Activated T-helper 2 cell treated with anti-CD3 and anti-CD28 coated beads, Interferon-gamma antibody, Interleukin-2, Interleukin-4, amounts not matched to agents 10 μg/mL and 5 μg/mL and 100 μg/mL, durations not matched to agents 14 hours and 24 hours and 36 hours (primary cell): ENCODE measurements around the gene CDC7. TPM values are rescaled to one million over a fixed set of nuclear protein-coding genes. Genes with fewer than 3 reads are reported as not detected.

Experiments used
- DNase-seq: peaks from one replicate; pipeline ENCODE4 v3.0.0; 2021; ENCODE audit warnings: low spot score
- H3K27ac Mint-ChIP-seq: one replicate; pipeline ENCODE4 v1.8.0; 2021; ENCODE audit warnings: mixed read lengths
- H3K27me3 Mint-ChIP-seq: one replicate; pipeline ENCODE4 v1.8.0; 2021; ENCODE audit warnings: low read depth, mixed read lengths
- H3K36me3 Mint-ChIP-seq: one replicate; pipeline ENCODE4 v1.8.0; 2021; ENCODE audit warnings: low read depth, mixed read lengths
- H3K4me1 Mint-ChIP-seq: one replicate; pipeline ENCODE4 v1.8.0; 2021; ENCODE audit warnings: low read depth, mixed read lengths
- H3K4me3 Mint-ChIP-seq: one replicate; pipeline ENCODE4 v1.8.0; 2021; ENCODE audit warnings: low read depth, mild to moderate bottlenecking, moderate library complexity, mixed read lengths
- H3K9me3 Mint-ChIP-seq: one replicate; pipeline ENCODE4 v1.8.0; 2021; ENCODE audit warnings: mixed read lengths
- intact Hi-C: fragments of 100-400 bp; cut with micrococcal nuclease; formaldehyde crosslinking; loops from one replicate; pipeline ENCODE4 v1.15.1; 2023
- total RNA-seq: library from RNA; stranded (reverse); gene quantifications from 2 replicates; pipeline ENCODE4 v1.2.3, GENCODE V29; 2022

CDC7 gene
- total RNA-seq, 1 donor from 2014 or later: 28.8 TPM

GRCh38 chr1:91555821-91556531 lies 55.3 kb downstream of the CDC7 start:
- Mint-ChIP-seq H3K4me3 (peak overlapping the region; percentile 53), H3K27ac (peak overlapping the region; percentile 93), H3K4me1 (peaks cover 86% of the 10 kb centered on the region), H3K9me3 (peaks cover 3% of the 10 kb centered on the region), H3K36me3 (peaks cover 3% of the 10 kb centered on the region), H3K27me3 (no peaks in the 10 kb centered on the region)
- intact Hi-C loops: loop anchor here (1.0 to 2.0 kb wide), 9 partner anchors 35 to 321 kb away; no protein-coding TSS in a partner anchor
- peak; percentile 77 for DNase-seq

- Mint-ChIP-seq H3K36me3 (peaks cover 6% of the 10 kb centered on the region), H3K9me3 (no peaks in the 10 kb centered on the region), H3K4me1 (peaks cover 87% of the 10 kb centered on the region), H3K4me3 (peak overlapping the region; percentile 23), H3K27me3 (no peaks in the 10 kb centered on the region), H3K27ac (peak overlapping the region; percentile 93)
- no peak for DNase-seq
- intact Hi-C loops: loop anchor here (1.0 to 2.0 kb wide), 8 partner anchors 35 to 321 kb away; no protein-coding TSS in a partner anchor
Measured at GRCh38 chr1:91556556-91556955, 55.9 kb downstream of the CDC7 start.

- Mint-ChIP-seq H3K27ac (peak overlapping the region; percentile 93), H3K4me1 (peaks cover 87% of the 10 kb centered on the region), H3K4me3 (no peak overlapping the region), H3K36me3 (peaks cover 6% of the 10 kb centered on the region), H3K9me3 (no peaks in the 10 kb centered on the region), H3K27me3 (no peaks in the 10 kb centered on the region)
- intact Hi-C loops: loop anchor here (2.0 kb wide), 1 partner anchor 116 kb away; no protein-coding TSS in a partner anchor
- no peak for DNase-seq
Measured at GRCh38 chr1:91557039-91557690, 56.5 kb downstream of the CDC7 start.

GRCh38 chr1:91557826-91558225 lies 57.2 kb downstream of the CDC7 start:
- no peak overlapping the region for H3K27ac Mint-ChIP-seq
- H3K9me3 Mint-ChIP-seq: no peaks in the 10 kb centered on the region
- H3K27me3 Mint-ChIP-seq: no peaks in the 10 kb centered on the region
- H3K36me3 Mint-ChIP-seq: peaks cover 6% of the 10 kb centered on the region
- no peak for DNase-seq
- no peak overlapping the region for H3K4me3 Mint-ChIP-seq
- intact Hi-C loops: loop anchor here (2.0 kb wide), 1 partner anchor 115 kb away; no protein-coding TSS in a partner anchor
- H3K4me1 Mint-ChIP-seq: peaks cover 81% of the 10 kb centered on the region

- DNase-seq: no peak
- peaks cover 71% of the 10 kb centered on the region for H3K4me1 Mint-ChIP-seq
- no peak overlapping the region for H3K27ac Mint-ChIP-seq
- peaks cover 4% of the 10 kb centered on the region for H3K9me3 Mint-ChIP-seq
- intact Hi-C loops: no loop called here
- no peaks in the 10 kb centered on the region for H3K27me3 Mint-ChIP-seq
- no peak overlapping the region for H3K4me3 Mint-ChIP-seq
- H3K36me3 Mint-ChIP-seq: peaks cover 10% of the 10 kb centered on the region
Measured at GRCh38 chr1:91559046-91559750, 58.5 kb downstream of the CDC7 start.

GRCh38 chr1:91559838-91560565 lies 59.4 kb downstream of the CDC7 start:
- DNase-seq: no peak
- H3K4me3 Mint-ChIP-seq: no peak overlapping the region
- intact Hi-C loops: no loop called here
- no peaks in the 10 kb centered on the region for H3K27me3 Mint-ChIP-seq
- peaks cover 15% of the 10 kb centered on the region for H3K36me3 Mint-ChIP-seq
- H3K4me1 Mint-ChIP-seq: peaks cover 66% of the 10 kb centered on the region
- peak overlapping the region; percentile 80 for H3K27ac Mint-ChIP-seq
- H3K9me3 Mint-ChIP-seq: peaks cover 8% of the 10 kb centered on the region

GRCh38 chr1:91564888-91565701 lies 64.4 kb downstream of the CDC7 start:
- Mint-ChIP-seq H3K27ac (no peak overlapping the region), H3K4me3 (no peak overlapping the region), H3K36me3 (peaks cover 12% of the 10 kb centered on the region), H3K27me3 (no peaks in the 10 kb centered on the region), H3K9me3 (peaks cover 8% of the 10 kb centered on the region), H3K4me1 (peaks cover 28% of the 10 kb centered on the region)
- DNase-seq: no peak
- intact Hi-C loops: no loop called here

GRCh38 chr1:91567583-91567982 lies 66.9 kb downstream of the CDC7 start:
- DNase-seq: no peak
- H3K4me1 Mint-ChIP-seq: peaks cover 22% of the 10 kb centered on the region
- peaks cover 8% of the 10 kb centered on the region for H3K9me3 Mint-ChIP-seq
- no peak overlapping the region for H3K27ac Mint-ChIP-seq
- intact Hi-C loops: no loop called here
- no peaks in the 10 kb centered on the region for H3K27me3 Mint-ChIP-seq
- H3K4me3 Mint-ChIP-seq: no peak overlapping the region
- H3K36me3 Mint-ChIP-seq: peaks cover 9% of the 10 kb centered on the region

- intact Hi-C loops: no loop called here
- no peak for DNase-seq
- Mint-ChIP-seq H3K4me1 (peaks cover 23% of the 10 kb centered on the region), H3K9me3 (peaks cover 8% of the 10 kb centered on the region), H3K4me3 (no peak overlapping the region), H3K27me3 (no peaks in the 10 kb centered on the region), H3K27ac (no peak overlapping the region), H3K36me3 (peaks cover 9% of the 10 kb centered on the region)
Measured at GRCh38 chr1:91568261-91568660, 67.6 kb downstream of the CDC7 start.

GRCh38 chr1:91569411-91570119 lies 68.9 kb downstream of the CDC7 start:
- H3K36me3 Mint-ChIP-seq: peaks cover 1% of the 10 kb centered on the region
- no peak for DNase-seq
- intact Hi-C loops: no loop called here
- H3K27ac Mint-ChIP-seq: peak overlapping the region; percentile 40
- H3K4me3 Mint-ChIP-seq: no peak overlapping the region
- H3K9me3 Mint-ChIP-seq: peaks cover 3% of the 10 kb centered on the region
- no peaks in the 10 kb centered on the region for H3K27me3 Mint-ChIP-seq
- H3K4me1 Mint-ChIP-seq: peaks cover 18% of the 10 kb centered on the region

- no peak overlapping the region for H3K4me3 Mint-ChIP-seq
- intact Hi-C loops: no loop called here
- H3K9me3 Mint-ChIP-seq: peaks cover 3% of the 10 kb centered on the region
- no peak for DNase-seq
- no peaks in the 10 kb centered on the region for H3K27me3 Mint-ChIP-seq
- H3K36me3 Mint-ChIP-seq: no peaks in the 10 kb centered on the region
- peaks cover 18% of the 10 kb centered on the region for H3K4me1 Mint-ChIP-seq
- no peak overlapping the region for H3K27ac Mint-ChIP-seq
Measured at GRCh38 chr1:91570120-91570448, 69.4 kb downstream of the CDC7 start.
